ENCODE data around the gene ZNF521.

GRCh38 chr18:25033747-25034471 is 318.1 kb downstream of the ZNF521 start:
- TF ChIP-seq CTCF (conservative IDR thresholded peaks at IDR 0.05; ENCODE audit: low read depth, low read length): no peak
- TF ChIP-seq EZH2 (IDR thresholded peaks at IDR 0.05; ENCODE audit: low read length, unreplicated experiment): no peak
- no peak for TF ChIP-seq EZH2phosphoT487 (IDR thresholded peaks at IDR 0.05; ENCODE audit: borderline replicate concordance, low read length)
